Measurements from ENCODE around the gene USHBP1.

GRCh38 chr19:17296976-17297375 is 32.4 kb upstream of the USHBP1 start:
- no peak for TF ChIP-seq CTCF (IDR thresholded peaks at IDR 0.05)
- TF ChIP-seq POLR2A (IDR thresholded peaks at IDR 0.05), result no peak
